GM21786 (cell line): Measurements from ENCODE around the gene PRDM11.

Experiments
- ATAC-seq: cut with Tn5 transposase; IDR thresholded peaks from one replicate; pipeline ENCODE4 v1.9.1; 2021; ENCODE audit not compliant: unreplicated experiment

PRDM11 gene

DNA sequence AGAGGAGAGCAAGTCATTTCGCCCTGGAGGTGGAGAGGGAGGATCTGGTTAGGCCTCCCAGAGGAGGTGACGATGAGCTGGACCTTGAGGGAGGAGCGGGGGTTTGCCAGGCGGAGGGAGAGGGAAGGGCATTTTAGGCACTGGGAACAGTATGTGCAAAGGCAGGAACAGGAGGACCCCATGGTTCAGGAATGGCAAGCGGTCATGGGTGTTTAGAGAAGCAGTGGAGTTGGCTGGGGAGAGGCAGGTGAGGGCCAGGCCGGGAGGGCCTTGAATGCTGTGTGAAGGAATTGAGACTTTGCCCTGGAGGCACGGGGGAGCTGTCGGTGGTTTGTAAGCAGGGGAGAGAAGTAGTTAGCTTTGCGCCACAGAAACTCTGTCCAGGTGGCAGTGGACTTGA, 10.3 kb downstream of the PRDM11 start:
- ATAC-seq: no peak

DNA sequence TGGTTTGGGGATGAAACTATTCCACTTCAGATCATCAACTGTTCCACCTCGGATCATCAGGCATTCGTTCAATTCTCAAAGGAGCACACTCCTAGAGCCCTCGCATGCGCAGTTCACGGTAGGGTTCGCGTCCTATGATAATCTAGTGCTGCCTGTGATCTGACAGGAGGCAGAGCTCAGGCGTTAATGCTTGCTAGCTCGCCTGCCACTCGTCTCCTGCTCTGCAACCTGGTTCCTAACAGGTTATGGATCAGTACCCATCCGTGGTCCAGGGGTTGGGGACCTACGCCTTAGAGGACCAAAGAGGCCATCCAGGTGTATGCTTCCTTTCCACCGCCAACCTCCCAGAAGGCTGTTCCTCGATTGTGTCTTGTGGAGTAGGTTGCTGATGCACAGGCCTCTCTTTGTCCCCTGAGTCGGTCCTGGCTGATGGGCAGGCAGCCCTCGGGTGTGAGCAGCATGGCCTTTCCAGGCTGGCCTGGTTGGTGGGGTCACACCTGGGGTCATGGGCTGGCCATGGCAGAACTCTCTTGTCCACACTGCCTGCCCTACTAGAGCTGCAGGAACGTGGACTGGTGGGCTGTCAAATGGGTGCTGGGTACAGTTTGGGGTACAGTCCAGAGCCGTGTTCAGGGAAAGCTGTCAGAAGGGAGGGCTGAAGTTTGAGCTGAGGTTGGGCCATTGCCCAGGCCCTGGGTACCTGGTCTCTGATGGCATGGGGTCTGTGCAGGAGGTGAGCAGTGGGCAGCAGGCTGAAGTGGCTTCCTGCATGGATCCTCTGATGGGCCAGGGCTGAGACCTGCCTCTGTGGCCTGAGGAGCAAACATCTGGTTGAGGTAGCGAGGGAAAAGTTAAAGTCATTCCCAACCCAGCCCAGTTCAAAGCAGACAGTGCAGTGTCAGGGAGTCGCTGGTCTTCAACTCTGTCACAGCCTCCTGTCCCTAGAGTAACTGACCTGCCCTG, 11.1 kb downstream of the PRDM11 start:
- no peak for ATAC-seq

DNA sequence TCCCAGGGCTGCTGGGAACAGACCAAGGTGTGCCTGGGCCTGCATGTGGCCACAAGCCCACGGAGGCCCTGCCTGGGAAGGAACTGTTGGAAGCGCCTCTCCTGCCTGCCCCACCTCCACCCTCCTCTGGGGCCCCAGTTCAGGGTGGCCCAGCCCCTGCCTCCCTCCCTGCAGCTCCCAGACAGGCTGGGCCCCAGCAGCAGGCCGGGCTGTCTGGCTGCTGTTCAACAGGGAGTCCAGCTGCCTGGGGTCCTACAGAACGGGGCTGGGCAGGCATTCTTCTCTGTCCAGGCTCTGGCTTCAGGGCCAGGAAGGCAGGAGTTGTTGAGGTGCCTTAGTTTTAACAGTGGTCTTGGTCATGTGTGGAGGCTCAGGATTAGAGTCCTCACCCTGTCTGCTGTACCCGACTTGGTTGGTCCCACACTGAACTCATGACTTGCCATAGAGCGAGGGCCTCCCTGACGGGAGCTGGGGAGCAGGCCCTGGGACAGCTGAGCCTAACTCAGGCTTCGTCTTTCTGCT, 11.8 kb downstream of the PRDM11 start:
- no peak for ATAC-seq

DNA sequence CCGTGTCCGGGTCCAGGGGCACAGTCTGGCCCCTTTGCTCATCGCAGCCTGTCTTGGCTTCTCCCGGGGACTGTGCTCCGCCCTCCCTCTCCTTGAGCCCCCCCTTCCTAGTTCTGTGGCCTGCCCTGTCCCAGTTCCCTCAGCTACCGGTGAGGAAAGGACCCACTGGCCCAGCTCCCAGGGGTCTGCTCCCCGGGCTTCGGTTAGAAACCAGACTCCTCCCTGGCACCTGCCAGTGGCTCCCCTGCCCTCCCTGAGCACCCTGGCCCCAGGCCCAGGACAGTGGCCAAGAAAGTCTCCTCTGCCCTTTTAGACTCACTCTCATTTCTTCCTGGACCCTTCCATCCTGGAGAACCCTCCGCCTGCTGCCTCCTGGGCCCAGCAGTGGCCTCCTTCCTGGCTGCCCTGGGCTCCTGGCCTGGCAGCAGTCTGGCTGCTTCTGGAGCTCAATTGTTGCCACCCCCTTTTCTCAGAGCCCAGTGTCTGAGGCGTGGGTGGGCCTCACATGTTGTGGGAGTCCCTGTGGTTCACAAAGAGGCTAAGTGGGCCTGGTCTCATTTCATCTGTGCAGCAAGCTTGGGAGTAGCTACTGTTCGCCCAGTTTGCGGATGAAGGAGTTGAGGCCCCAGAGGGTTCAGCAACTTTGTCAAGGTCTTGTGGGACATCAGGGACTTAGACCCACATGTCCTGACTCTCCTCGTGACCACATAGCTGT, 12.6 kb downstream of the PRDM11 start:
- ATAC-seq: no peak

DNA sequence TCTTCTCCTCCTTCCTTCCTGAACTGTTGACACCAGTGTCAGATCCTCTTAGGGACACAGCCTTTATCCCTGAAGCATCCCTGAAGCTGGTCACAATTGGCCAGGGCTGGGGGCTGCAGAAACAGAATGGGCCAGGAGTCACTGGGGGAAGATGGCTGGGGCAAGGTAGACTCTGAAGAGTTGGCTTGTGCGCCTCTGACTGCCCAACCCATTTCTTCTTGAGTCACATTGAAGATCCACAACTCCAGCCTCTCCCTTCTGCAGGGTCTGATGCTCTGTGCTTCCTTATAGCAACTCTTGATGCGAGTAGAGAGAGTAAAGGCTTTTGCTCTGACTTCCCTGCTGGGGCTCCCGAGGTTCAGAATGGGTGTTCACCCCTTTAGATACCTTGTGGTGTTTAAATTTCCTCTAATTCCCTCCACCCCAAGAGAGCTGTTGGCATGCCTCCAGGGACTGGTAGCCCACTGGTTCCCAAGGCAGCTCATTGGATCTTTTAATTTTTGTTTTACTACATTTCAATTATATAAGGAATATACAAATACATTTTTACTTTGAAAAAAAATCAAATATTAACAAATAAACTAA, 13.4 kb downstream of the PRDM11 start:
- no peak for ATAC-seq

DNA sequence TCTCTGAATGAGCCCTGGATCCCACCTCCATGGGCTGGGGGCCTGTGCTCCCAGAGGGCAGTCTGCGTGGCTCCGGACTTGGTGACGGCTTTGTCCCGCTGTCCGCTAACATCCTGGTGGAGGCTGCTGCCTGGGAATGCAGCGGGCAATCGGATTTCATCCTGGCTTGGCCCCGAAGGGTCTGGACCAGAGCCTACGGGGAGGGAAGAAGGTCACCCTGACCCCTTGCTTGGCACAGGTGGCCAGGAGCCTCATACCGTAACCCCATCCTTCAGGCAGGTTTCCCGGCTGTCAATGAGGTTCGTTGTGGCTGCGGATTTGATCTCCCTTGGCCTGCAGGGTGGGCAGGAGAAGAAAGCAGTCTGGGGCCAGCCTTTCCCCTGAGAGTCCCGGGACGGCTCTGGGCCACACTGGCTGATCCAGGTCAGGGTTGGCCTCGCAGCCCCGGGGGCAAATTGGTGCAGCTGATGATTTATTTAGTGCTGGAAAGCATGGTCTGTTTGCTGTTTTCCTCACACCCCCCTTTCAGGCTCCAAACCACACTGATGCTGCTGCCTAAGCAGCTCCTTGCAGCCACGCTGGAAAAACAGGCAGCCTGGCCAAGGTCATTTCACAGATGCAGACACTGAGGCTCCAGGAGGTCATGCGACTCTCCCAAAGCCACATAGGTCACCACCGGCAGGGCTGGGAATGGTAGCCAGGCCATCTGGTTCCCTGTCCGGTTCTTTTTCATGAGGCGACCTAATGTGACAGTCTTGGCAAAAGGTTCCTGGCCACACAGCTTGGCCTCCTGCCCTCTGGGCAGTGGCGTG, 15.0 kb downstream of the PRDM11 start:
- ATAC-seq: no peak

DNA sequence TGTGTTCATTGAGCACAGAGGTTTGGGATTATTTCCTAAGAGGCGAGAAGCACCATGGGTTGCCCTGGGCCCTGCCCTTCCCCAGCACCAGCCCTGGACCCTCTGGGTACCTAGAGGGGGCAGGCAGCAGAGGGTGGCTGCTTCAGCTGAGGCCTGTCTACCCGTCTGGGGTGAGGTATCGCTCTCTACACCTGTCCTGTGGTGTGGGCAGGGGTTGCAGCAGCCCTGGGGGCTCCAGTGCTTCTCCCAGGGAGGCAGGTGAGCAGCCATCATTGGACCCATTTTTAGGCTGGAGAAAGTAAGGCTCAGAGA, 15.6 kb downstream of the PRDM11 start:
- no peak for ATAC-seq

DNA sequence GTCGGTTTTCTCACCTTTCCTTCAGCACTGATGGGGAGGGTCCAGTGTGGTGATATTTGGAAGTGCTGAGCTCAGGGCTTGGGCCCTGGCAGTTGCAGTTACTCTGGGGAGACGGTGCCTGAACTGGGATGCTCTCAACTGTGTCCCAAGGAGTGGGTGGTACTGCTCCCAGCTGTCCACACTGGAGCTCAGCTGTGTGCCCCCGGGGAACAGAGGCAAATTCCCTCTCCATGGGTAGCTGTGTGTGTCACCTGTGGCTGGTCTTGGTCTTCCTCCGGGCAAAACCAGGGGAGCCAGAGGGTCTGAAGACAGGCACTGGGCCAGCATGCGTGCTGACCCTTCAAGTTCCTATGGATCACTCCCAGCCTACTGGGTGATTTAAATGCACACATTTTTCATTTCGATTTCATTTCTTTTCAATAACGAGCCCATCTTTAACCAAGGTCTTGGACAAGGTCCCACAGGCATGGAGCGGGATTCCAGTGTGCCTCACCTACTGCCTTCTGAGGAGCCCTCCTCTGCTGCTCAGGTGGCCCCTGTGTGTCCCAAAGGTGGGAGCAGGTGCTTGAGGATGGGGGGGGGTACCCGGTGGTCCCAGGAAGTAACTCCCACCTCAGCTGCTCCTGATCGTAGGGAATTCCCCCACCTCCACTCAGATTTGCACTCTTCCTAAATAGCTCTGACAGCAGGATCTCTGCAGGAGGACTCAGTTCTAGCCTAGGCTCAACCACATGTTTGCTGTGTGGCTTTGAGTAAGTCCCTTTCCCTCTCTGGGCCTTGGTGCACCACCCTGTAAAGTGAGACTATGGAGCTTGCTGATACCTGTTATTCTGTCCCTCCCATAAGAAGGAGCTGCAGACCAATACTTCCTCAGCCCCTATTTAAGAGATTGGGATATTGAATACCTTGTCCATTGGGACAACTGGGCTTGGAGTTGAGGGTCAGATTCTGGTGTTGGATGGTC, 16.8 kb downstream of the PRDM11 start:
- ATAC-seq: no peak

DNA sequence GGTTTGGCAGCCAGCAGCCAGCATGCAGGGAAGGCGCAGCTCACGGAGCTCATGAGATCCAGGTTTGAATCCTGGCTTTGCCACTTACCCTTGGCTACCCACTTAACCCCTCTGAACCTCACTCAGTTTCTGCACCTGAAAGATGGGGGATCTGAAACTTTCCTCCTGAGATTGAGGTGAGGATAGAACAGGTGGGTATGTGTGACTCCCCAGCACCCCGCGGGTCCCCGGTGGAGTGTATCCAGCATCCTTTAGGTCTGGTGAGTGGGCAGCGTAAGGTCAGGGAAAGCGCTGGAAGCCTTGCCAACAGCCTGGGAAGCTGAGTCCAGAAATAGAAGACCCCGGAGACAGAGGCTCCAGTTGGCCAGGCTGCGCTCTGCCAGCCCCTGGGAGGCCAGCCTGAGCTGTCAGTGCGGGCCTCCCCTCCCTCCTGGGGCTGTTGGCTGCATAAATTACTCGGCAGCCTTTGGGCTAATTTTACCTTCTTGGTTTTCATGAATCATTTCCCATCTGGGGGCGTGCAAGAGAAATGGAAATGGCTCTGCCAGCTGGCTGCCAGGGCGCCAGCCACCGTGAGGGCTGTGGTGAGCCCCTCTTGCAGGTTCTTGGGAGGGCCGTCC, 17.6 kb downstream of the PRDM11 start:
- no peak for ATAC-seq

DNA sequence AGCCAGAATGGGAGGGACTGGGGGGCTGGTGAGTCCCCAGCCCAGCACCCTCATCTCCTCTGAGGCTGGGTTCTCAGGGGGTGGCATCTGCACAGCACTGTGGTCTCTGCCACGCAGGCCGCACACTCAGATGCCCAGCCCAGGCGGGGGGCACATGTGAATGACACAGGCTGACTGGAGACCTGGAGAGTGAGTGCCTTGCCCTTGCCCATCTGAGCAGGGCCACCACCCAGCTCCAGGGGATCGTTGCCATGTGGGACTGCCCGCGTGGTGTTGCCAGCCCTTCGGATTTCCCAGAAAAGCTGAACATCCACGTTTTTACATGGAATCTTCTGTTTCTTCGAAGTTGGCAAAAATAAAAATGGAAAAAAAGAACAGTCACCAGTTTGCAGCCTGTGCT, 18.9 kb downstream of the PRDM11 start:
- no peak for ATAC-seq

DNA sequence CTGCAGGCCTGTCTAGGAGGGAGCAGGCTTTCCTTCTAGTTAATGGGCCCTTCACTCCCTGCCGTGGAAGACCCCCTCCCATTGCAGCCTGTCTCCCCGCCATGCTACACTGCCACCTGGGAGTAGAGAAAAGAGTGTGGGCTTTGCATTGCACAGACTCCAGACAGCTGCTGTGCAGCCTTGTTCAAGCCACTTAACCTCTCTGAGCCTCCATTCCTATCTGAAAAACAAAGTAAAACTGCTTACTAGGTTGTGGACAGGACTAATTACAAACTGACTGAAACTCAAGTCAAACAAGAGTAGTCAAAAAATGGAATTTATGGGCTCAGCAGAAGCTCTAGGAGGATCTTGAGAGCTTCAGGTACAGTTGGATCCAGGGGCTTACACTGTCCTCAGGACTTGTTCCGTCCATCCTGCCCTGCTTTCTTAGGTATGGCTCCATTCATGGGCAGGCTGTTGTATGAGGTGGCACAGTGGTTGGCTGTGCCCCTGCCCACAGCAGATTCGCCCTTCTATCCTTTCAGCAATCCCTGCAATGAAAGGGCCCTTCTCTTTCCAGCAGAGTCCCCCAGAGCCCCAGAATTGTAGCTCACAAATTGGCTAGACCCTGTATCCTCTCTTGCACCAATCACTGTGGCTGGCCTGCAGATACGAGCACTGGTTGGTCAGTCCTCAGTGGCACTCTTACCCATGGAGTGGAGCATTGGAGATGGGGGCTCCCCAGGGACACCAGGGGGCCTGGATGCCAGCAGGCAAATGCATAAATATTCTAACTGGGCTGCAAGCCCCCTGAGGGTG, 19.6 kb downstream of the PRDM11 start:
- no peak for ATAC-seq

DNA sequence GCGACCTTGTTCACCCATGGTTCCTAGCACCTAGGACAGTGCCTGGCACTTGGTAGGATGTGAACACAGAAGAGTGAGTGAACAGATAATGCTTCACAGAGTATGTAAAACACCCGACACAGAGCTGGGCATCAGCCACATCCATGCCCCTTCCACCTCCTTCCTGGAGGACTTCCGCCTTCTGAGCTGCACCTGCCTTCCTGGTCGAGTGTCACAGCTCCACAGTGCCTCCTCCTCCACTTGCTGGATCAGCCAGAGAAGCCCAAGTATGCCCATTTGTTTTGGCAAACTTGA, 20.1 kb downstream of the PRDM11 start:
- no peak for ATAC-seq

DNA sequence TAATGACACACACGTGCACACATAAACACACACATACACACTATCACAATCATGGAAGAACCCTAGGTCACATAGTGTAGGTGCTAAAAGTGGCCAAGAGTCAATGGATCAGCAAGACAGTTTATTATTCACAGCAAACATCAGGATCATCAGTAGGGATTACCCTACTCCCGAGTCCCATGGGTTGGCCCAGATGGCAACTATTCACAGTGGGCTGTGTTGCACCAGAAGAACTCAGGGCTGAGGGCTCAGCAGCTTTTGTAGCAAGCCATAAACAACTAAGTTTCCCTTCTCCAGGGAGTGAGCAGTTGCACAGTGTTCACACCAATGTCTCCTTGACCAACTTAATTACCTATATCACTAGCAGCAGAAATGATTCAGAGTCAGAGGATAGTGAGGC, 20.8 kb downstream of the PRDM11 start:
- no peak for ATAC-seq

DNA sequence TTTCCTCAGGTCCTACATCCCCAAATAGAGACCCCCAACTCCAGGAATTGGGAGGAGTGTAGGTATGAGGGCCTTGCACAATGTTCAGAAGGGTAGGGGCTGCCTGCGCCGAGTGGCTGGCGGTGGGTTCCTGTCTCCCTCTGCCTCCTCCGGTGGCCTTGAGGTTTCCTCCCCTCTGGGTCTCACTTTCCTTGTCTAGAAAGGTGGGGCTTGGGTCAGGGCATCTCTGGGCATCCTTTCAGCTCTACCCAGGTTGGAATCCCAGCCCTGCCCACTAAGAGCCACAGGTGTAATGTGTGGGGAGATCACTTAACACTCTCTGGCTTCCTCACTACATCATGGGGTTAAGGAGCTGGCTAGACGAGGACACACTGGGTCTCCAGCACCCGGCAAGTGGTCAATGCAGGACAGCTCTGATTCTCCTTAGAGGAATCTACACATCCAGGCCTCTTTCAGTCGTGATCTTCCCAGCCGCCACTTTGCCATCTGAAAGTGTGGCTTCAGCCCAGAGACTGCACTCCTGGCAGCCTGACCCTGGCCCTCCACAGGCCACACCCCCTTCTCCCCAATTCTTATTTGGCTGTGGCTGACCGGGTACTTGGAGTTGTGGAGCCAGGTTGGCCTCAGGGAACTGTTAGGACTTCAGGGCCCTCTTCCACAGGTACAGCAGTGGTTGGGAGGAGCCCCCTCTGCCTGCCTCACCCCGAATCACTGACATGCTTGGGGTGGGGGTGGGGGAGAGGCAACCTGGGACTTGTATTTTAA, 22.1 kb downstream of the PRDM11 start:
- ATAC-seq: no peak

DNA sequence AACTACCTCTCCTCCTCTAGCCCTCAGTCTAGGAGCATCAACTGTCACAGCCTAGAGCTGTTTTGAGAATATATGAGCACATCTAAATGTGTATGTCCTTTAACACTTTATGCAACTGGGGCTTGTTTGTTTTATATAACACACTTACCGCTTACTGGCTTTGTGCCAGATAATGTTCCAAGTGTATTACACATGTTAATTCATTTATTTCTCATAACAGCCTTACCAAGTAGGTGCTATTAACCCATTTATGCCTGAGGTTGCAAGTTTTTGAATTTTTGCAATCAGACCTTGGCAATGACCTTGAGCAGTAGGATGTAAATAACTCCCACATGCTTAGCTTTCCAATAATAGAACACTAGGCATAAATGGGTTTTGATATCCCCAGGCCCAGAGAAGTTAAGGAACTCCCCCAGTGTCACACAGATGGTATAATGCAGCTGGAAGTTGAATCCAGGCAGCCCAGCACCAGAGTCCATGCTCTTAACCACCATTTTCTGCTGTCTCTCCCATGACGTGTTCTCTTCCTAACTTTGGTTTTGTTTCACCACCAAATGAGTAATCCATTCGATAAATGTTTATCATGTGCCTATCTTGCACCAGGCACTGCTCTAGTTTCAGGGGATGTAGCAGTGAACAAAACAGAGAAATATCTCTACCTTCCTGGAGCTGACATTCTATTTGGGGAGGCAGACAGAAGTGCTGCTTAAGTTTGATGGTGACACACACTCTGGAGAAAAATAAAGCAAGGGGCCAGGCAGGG, 23.1 kb downstream of the PRDM11 start:
- ATAC-seq: no peak

DNA sequence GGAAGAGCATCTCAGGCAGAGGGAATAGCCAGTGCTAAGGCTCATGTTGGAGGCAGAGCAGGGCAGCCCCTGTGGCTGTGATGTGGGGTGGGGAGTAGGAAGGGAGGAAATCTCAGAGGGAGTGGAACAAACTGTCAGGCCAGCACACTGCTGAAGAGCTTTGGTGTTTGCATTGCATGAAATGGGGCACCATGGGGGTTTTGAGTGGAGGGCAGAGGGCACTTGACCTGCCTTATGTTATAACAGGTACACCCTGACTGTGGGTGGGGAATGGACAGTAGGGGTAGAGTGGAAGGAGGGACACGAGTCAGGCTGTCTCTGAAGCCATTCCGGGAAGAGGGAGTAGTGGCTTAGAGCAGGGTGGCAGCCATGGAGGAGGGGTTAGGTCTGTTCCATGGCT, 24.0 kb downstream of the PRDM11 start:
- no peak for ATAC-seq

DNA sequence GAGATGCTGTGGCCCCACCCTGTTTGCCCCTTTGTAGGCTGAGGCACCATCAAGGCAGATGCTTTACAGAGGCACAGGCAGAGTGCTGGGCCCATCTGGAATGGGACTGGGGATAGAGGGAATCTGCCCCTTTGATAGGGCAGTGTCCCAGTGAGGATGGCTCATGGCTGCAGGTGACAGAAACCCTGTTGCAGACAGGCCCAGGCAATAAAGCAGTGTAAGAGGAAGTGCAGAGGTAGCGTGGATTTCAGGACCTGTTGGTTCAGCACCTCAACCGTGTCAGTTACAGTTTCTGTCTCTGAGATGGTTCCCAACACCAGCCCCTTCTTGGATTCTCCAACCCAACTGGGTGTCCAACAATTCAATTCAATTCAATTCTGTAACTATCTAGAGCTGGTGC, 25.1 kb downstream of the PRDM11 start:
- no peak for ATAC-seq
